ENCODE results near the gene IQGAP2. TPM values are rescaled to one million over a fixed set of nuclear protein-coding genes. Genes with fewer than 3 reads are reported as not detected.

The IQGAP2 gene
- total RNA-seq, 2 experiments from 2014 or later = 37.7 to 39.1 TPM

- Mint-ChIP-seq H3K4me3 (no peak overlapping the region), H3K36me3 (ENCODE audit: low read depth) (peaks cover 9% of the 10 kb centered on the region), H3K27ac (no peak overlapping the region), H3K27me3 (no peaks in the 10 kb centered on the region), H3K9me3 (peaks cover 10% of the 10 kb centered on the region), H3K4me1 (ENCODE audit: low read depth) (peaks cover 3% of the 10 kb centered on the region)
- ATAC-seq (no peak), DNase-seq (no peak)
- CTCF ChIA-PET = interaction anchor here (1.0 to 1.2 kb wide), 2 partner anchors 18 to 50 kb away, joined by 3 to 4 read pairs; no protein-coding TSS in a partner anchor
- intact Hi-C loops (cut with micrococcal nuclease) = no loop called here
- TF ChIP-seq CTCF (IDR thresholded peaks at IDR 0.05) = no peak
- POLR2A ChIA-PET = no interaction called here
Observed at GRCh38 chr5:76724871-76725270, 321.8 kb downstream of the IQGAP2 start.

GRCh38 chr5:76728965-76729364 is 325.9 kb downstream of the IQGAP2 start:
- H3K9me3 Mint-ChIP-seq = peaks cover 17% of the 10 kb centered on the region
- H3K4me1 Mint-ChIP-seq (ENCODE audit: low read depth) = peaks cover 10% of the 10 kb centered on the region
- ChIA-PET POLR2A (interaction anchor here (0.9 kb wide), 1 partner anchor 11 kb away, joined by 3 read pairs; no protein-coding TSS in a partner anchor), CTCF (no interaction called here)
- ATAC-seq = no peak
- no peak overlapping the region for H3K4me3 Mint-ChIP-seq
- no peak for TF ChIP-seq CTCF (IDR thresholded peaks at IDR 0.05)
- peaks cover 18% of the 10 kb centered on the region for H3K36me3 Mint-ChIP-seq (ENCODE audit: low read depth)
- no peak overlapping the region for H3K27ac Mint-ChIP-seq
- intact Hi-C loops (cut with micrococcal nuclease) = no loop called here
- H3K27me3 Mint-ChIP-seq = peaks cover 2% of the 10 kb centered on the region
- no peak for DNase-seq

GRCh38 chr5:76729373-76730290 is 326.5 kb downstream of the IQGAP2 start:
- ATAC-seq (no peak), DNase-seq (no peak)
- H3K4me3 Mint-ChIP-seq = no peak overlapping the region
- H3K9me3 Mint-ChIP-seq = peaks cover 17% of the 10 kb centered on the region
- H3K27ac Mint-ChIP-seq = no peak overlapping the region
- no peak for TF ChIP-seq CTCF (IDR thresholded peaks at IDR 0.05)
- intact Hi-C loops (cut with micrococcal nuclease) = loop anchor here (5.0 kb wide), 1 partner anchor 38 kb away; no protein-coding TSS in a partner anchor
- H3K27me3 Mint-ChIP-seq = peaks cover 2% of the 10 kb centered on the region
- peaks cover 10% of the 10 kb centered on the region for H3K4me1 Mint-ChIP-seq (ENCODE audit: low read depth)
- peaks cover 18% of the 10 kb centered on the region for H3K36me3 Mint-ChIP-seq (ENCODE audit: low read depth)
- POLR2A ChIA-PET = interaction anchor here (0.9 kb wide), 1 partner anchor 10 kb away, joined by 3 read pairs; no protein-coding TSS in a partner anchor
- CTCF ChIA-PET = interaction anchor here (0.6 kb wide), 1 partner anchor 1403 kb away, joined by 3 read pairs; no protein-coding TSS in a partner anchor

GRCh38 chr5:76732405-76733048 is 329.4 kb downstream of the IQGAP2 start:
- Mint-ChIP-seq H3K4me1 (ENCODE audit: low read depth) (peaks cover 19% of the 10 kb centered on the region), H3K9me3 (peaks cover 17% of the 10 kb centered on the region)

More at GRCh38 chr5:76732405-76733048, 329.4 kb downstream of the IQGAP2 start:
- CTCF ChIA-PET = interaction anchor here (1.1 to 1.5 kb wide), 2 partner anchors 42 to 151 kb away, joined by 4 to 5 read pairs; no protein-coding TSS in a partner anchor
- intact Hi-C loops (cut with micrococcal nuclease) = loop anchor here (5.0 kb wide), 1 partner anchor 35 kb away; no protein-coding TSS in a partner anchor
- Mint-ChIP-seq H3K27me3 (peaks cover 2% of the 10 kb centered on the region), H3K4me3 (peak overlapping the region; percentile 44), H3K27ac (peak overlapping the region; percentile 69), H3K36me3 (ENCODE audit: low read depth) (peaks cover 18% of the 10 kb centered on the region)
- no peak for TF ChIP-seq CTCF (IDR thresholded peaks at IDR 0.05)
- DNase-seq (no peak), ATAC-seq (peak; percentile 51)
- POLR2A ChIA-PET = interaction anchor here (0.8 to 1.2 kb wide), 2 partner anchors 13 to 449 kb away, joined by 3 to 4 read pairs; no protein-coding TSS in a partner anchor
